Endothelial cell of umbilical vein (primary cell): ENCODE results near the gene TMEM151B. TPM values are rescaled to one million over a fixed set of nuclear protein-coding genes. Genes with fewer than 3 reads are reported as not detected.

Source experiments
- BruUV-seq: library from RNA; stranded (reverse); fragments of 400-500 nt; replicated peaks from 2 replicates; lab custom pipeline; 2021; lab: Mats Ljungman, UMichigan
- CTCF ChIA-PET: fragments of 300-600, 350-600 bp; sonication (Branson Sonifier 250); formaldehyde crosslinking; loops from one replicate; lab custom pipeline; 2021; ENCODE audit warnings: antibody characterized with exemption, inconsistent platforms; lab: Charles Lee
- POLR2A ChIA-PET: fragments of 300-600, 350-600 bp; sonication (Branson Sonifier 250); formaldehyde crosslinking; loops from one replicate; lab custom pipeline; 2021; ENCODE audit warnings: antibody characterized with exemption, inconsistent platforms; lab: Charles Lee
- DNase-seq: peaks from one replicate; pipeline ENCODE4 v3.0.0-alpha.2; 2011; ENCODE audit warnings: low read depth, low spot score
- FAIRE-seq: peaks from 2 replicates; lab custom pipeline; 2011; peaks lifted over from hg19 to GRCh38; lab: Jason Lieb, UNC
- H2AFZ ChIP-seq: 2 replicates; pipeline ENCODE4 v1.6.0; 2012; ENCODE audit warnings: low read depth, low read length, control low read depth, inconsistent platforms
- H3K27ac ChIP-seq: 2 replicates; pipeline ENCODE4 v1.5.1; 2011; ENCODE audit warnings: low read depth, mild to moderate bottlenecking, control low read depth, low read length, moderate library complexity; ENCODE audit not compliant: insufficient read depth
- H3K27me3 ChIP-seq, 2 experiments: 2 replicates each; pipeline versions ENCODE4 v1.6.0 to v1.6.1; 2011; ENCODE audit warnings: low read length in 2 of 2, mixed read lengths in 1 of 2; ENCODE audit not compliant: control insufficient read depth in 2 of 2, insufficient read depth in 2 of 2
- H3K36me3 ChIP-seq, 2 experiments: 2 replicates in 1 of 2; 3 replicates in 1 of 2; pipeline ENCODE4 v1.5.1; 2011; ENCODE audit warnings: low read length in 2 of 2, mild to moderate bottlenecking in 1 of 2, moderate library complexity in 1 of 2; ENCODE audit not compliant: control insufficient read depth in 2 of 2, insufficient read depth in 2 of 2; ENCODE audit errors: extremely low read depth in 1 of 2
- H3K4me1 ChIP-seq: 3 replicates; pipeline ENCODE4 v1.5.1; 2011; ENCODE audit warnings: mild to moderate bottlenecking, low read length; ENCODE audit not compliant: control insufficient read depth, insufficient read depth; ENCODE audit errors: extremely low read depth
- H3K4me2 ChIP-seq: 2 replicates; pipeline ENCODE4 v1.6.1; 2011; ENCODE audit warnings: low read length, control low read depth, mixed read lengths; ENCODE audit not compliant: insufficient read depth
- H3K4me3 ChIP-seq, 3 experiments: fragments of 200-600 bp in 1 of 3; sonication (generic), shearing (Covaris generic) in 1 of 3; replicated peaks in 1 of 3; 2 replicates each; pipeline ENCODE4 v1.5.1; 2011 to 2016; ENCODE audit warnings: control low read depth in 3 of 3, low read length in 3 of 3, mild to moderate bottlenecking in 2 of 3, inconsistent platforms in 1 of 3, low read depth in 1 of 3, moderate library complexity in 1 of 3; ENCODE audit not compliant: insufficient read depth in 1 of 3
- H3K79me2 ChIP-seq: 2 replicates; pipeline ENCODE4 v1.6.0; 2012; ENCODE audit warnings: low read length, inconsistent platforms; ENCODE audit not compliant: control insufficient read depth, insufficient read depth
- H3K9ac ChIP-seq: replicated peaks from 2 replicates; pipeline ENCODE3; 2011; ENCODE audit warnings: low read length, control low read depth; ENCODE audit not compliant: insufficient read depth; ENCODE audit errors: extremely low read depth
- H3K9me1 ChIP-seq: replicated peaks from 3 replicates; pipeline ENCODE4 v1.6.0; 2011; ENCODE audit warnings: mild to moderate bottlenecking, low read length; ENCODE audit not compliant: control insufficient read depth, insufficient read depth; ENCODE audit errors: extremely low read depth
- H3K9me3 ChIP-seq: replicated peaks from 2 replicates; pipeline ENCODE4 v1.5.1; 2012; ENCODE audit warnings: low read length, inconsistent platforms; ENCODE audit not compliant: control insufficient read depth, insufficient read depth
- H4K20me1 ChIP-seq: replicated peaks from 2 replicates; pipeline ENCODE3; 2011; ENCODE audit warnings: mild to moderate bottlenecking, low read length; ENCODE audit not compliant: control insufficient read depth, insufficient read depth; ENCODE audit errors: extremely low read depth
- CTCF ChIP-seq, 2 donors: IDR thresholded peaks; 1 replicate in 1 of 2; 2 replicates in 1 of 2; pipeline ENCODE4 v1.5.1; 2011; ENCODE audit warnings: low read length in 2 of 2, mild to moderate bottlenecking in 2 of 2, moderate library complexity in 2 of 2, control low read depth in 1 of 2, inconsistent platforms in 1 of 2, low read depth in 1 of 2; ENCODE audit not compliant: insufficient read depth in 1 of 2; ENCODE audit errors: extremely low read depth in 1 of 2
- EZH2 ChIP-seq: IDR thresholded peaks from 2 replicates; pipeline ENCODE4 v1.6.1; 2012; ENCODE audit warnings: borderline replicate concordance, low read depth, mild to moderate bottlenecking, moderate library complexity, low read length, inconsistent platforms; ENCODE audit not compliant: severe bottlenecking
- FOS ChIP-seq: IDR thresholded peaks from 2 replicates; pipeline ENCODE4 v1.6.1; 2011; ENCODE audit warnings: mild to moderate bottlenecking, low read length, moderate library complexity, borderline replicate concordance; ENCODE audit not compliant: insufficient read depth
- GATA2 ChIP-seq: IDR thresholded peaks from 2 replicates; pipeline ENCODE4 v1.7.0; 2011; ENCODE audit warnings: low read depth, mild to moderate bottlenecking, moderate library complexity, mixed read lengths, low read length; ENCODE audit not compliant: insufficient read length, insufficient read depth
- JUN ChIP-seq: IDR thresholded peaks from 2 replicates; pipeline ENCODE4 v1.6.1; 2011; ENCODE audit warnings: borderline replicate concordance, low read depth; ENCODE audit not compliant: insufficient read length, insufficient read depth
- MYC ChIP-seq: IDR thresholded peaks from one replicate; pipeline ENCODE4 v1.6.1; 2011; ENCODE audit warnings: mild to moderate bottlenecking, low read depth, low read length
- POLR2AphosphoS5 ChIP-seq: IDR thresholded peaks from 2 replicates; pipeline ENCODE4 v1.6.1; 2012; ENCODE audit warnings: low read depth, mild to moderate bottlenecking, control low read depth, low read length, moderate library complexity; ENCODE audit not compliant: insufficient read depth
- dilution Hi-C: fragments of 300-500 bp; cut with MboI; formaldehyde crosslinking; loops from one replicate; pipeline ENCODE4 v1.15.0; 2019; ENCODE audit warnings: low sequenced_read_pairs; ENCODE audit not compliant: extremely low pct_ligation_motif_present
- intact Hi-C: fragments of 100-400 bp; cut with micrococcal nuclease; formaldehyde crosslinking; loops from one replicate; pipeline ENCODE4 v1.10.0; 2022
- polyA plus RNA-seq, 4 experiments: library from polyadenylated mRNA; depleted of rRNA in 3 of 4; stranded (reverse) in 3 of 4; unstranded in 1 of 4; fragments of >200 nt; gene quantifications; 2 replicates each; pipeline versions ENCODE4 v1.2.1 to v1.2.3, GENCODE V29; 2011 to 2012; ENCODE audit warnings: missing spikeins in 1 of 4
- total RNA-seq: library from RNA; stranded (reverse); gene quantifications from 2 replicates; pipeline ENCODE4 v1.2.3, GENCODE V29; 2021

The TMEM151B gene
- total and polyA plus RNA-seq, 2 donors (not counting 3 experiments of a cell fraction or from before 2014, with no cell fraction given): 0.03 to 0.07 TPM

- POLR2A ChIA-PET: interaction anchor here (1.2 kb wide), 1 partner anchor 19 kb away, joined by 4 read pairs; the partner anchor contains the start of gene HSP90AB1
- DNase-seq (no peak), FAIRE-seq (no peak)
- CTCF ChIA-PET: interaction anchor here (1.0 to 3.0 kb wide), 3 partner anchors 9 to 132 kb away, joined by 4 to 22 read pairs (median 4); no protein-coding TSS in a partner anchor
- Histone ChIP-seq H3K79me2 (peaks cover 71% of the 10 kb centered on the region), H3K9ac (no peak overlapping the region), H4K20me1 (no peaks in the 10 kb centered on the region), H3K36me3 (peaks cover 8 to 26% of the 10 kb centered on the region in 2 experiments), H2AFZ (no peak overlapping the region), H3K4me2 (no peak overlapping the region), H3K9me3 (no peaks in the 10 kb centered on the region), H3K4me3 (no peak overlapping the region), H3K4me1 (peaks cover 25% of the 10 kb centered on the region), H3K27ac (no peak overlapping the region), H3K27me3 (no peaks in the 10 kb centered on the region), H3K9me1 (no peaks in the 10 kb centered on the region)
- no peak for TF ChIP-seq MYC
- no peak for TF ChIP-seq FOS
- TF ChIP-seq GATA2: no peak
- TF ChIP-seq EZH2: no peak
- TF ChIP-seq JUN: no peak
- no peak for TF ChIP-seq CTCF (IDR thresholded peaks at IDR 0.05; ENCODE audit: extremely low read depth in 1 of 2, insufficient read depth in 1 of 2, low read depth in 1 of 2, low read length in 2 of 2)
- TF ChIP-seq POLR2AphosphoS5: no peak
- intact Hi-C loops: no loop called here
- dilution Hi-C loops: no loop called here
- BruUV-seq: no TSS peak
These were observed 42.2 kb upstream of the TMEM151B start for GRCh38 chr6:44228031-44228430.
